RWPE1 (cell line): ENCODE data around the gene SIPA1L2.

Experiments used
- CTCF ChIA-PET: fragments of 350-600 bp; sonication (Branson Sonifier 250); formaldehyde crosslinking; extraction: SDS; loops from one replicate; lab custom pipeline; 2021; lab: Yijun Ruan, JAX
- POLR2A ChIA-PET: fragments of 400-600 bp; formaldehyde crosslinking; extraction: SDS; loops from one replicate; lab custom pipeline; 2020; ENCODE audit warnings: antibody characterized with exemption; ENCODE audit not compliant: low non-redundant PET; lab: Yijun Ruan, JAX
- DNase-seq: peaks from one replicate; pipeline ENCODE4 v3.0.0; 2012; ENCODE audit warnings: low spot score
- H3K27ac ChIP-seq: fragments of 450-650 bp; 2 replicates; pipeline ENCODE4 v1.5.1; 2017
- CTCF ChIP-seq: fragments of 450-650 bp; conservative IDR thresholded peaks from 2 replicates; pipeline ENCODE4 v1.5.1; 2017; ENCODE audit warnings: low read depth, mild to moderate bottlenecking

SIPA1L2 gene

GRCh38 chr1:232648316-232648715, 18.4 kb upstream of the SIPA1L2 start:
- no peak for TF ChIP-seq CTCF
- CTCF ChIA-PET: no interaction called here
- no peak for DNase-seq
- no peak overlapping the region for H3K27ac ChIP-seq
- POLR2A ChIA-PET: no interaction called here

- TF ChIP-seq CTCF: no peak
- ChIA-PET CTCF (interaction anchor here (0.6 kb wide), 1 partner anchor 437 kb away, joined by 4 read pairs; no protein-coding TSS in a partner anchor), POLR2A (no interaction called here)
- no peak for DNase-seq
- H3K27ac ChIP-seq: no peak overlapping the region
Measured at GRCh38 chr1:232644209-232644608, 14.3 kb upstream of the SIPA1L2 start.

- no peak for TF ChIP-seq CTCF
- ChIA-PET POLR2A (no interaction called here), CTCF (no interaction called here)
- no peak for DNase-seq
- no peak overlapping the region for H3K27ac ChIP-seq
Measured at GRCh38 chr1:232643251-232643650, 13.3 kb upstream of the SIPA1L2 start.

- POLR2A ChIA-PET: no interaction called here
- no peak for DNase-seq
- CTCF ChIA-PET: no interaction called here
Measured at GRCh38 chr1:232641507-232641906, 11.6 kb upstream of the SIPA1L2 start.

GRCh38 chr1:232636799-232637198, 6.9 kb upstream of the SIPA1L2 start:
- H3K27ac ChIP-seq: no peak overlapping the region
- TF ChIP-seq CTCF: no peak
- POLR2A ChIA-PET: no interaction called here
- DNase-seq: no peak
- CTCF ChIA-PET: interaction anchor here (0.6 to 0.7 kb wide), 2 partner anchors 157 to 270 kb away, joined by 3 to 4 read pairs; no protein-coding TSS in a partner anchor

More at GRCh38 chr1:232641507-232641906, 11.6 kb upstream of the SIPA1L2 start:
- H3K27ac ChIP-seq: no peak overlapping the region
- TF ChIP-seq CTCF: no peak

GRCh38 chr1:232635778-232636356, 5.9 kb upstream of the SIPA1L2 start:
- TF ChIP-seq CTCF: peak; percentile 82
- no peak overlapping the region for H3K27ac ChIP-seq
- peak; percentile 45 for DNase-seq
- ChIA-PET CTCF (no interaction called here), POLR2A (no interaction called here)

GRCh38 chr1:232635279-232635678, 5.3 kb upstream of the SIPA1L2 start:
- H3K27ac ChIP-seq: no peak overlapping the region
- no peak for DNase-seq
- CTCF ChIA-PET: no interaction called here
- no peak for TF ChIP-seq CTCF
- POLR2A ChIA-PET: no interaction called here
